GM12892 (cell line): ENCODE data around the gene PLD6. TPM values are rescaled to one million over a fixed set of nuclear protein-coding genes. Genes with fewer than 3 reads are reported as not detected.
"Not testable (repeated sequence)": the region's sequence is repeated elsewhere in the genome, so short reads cannot be mapped to it uniquely, and the experiment has no call there.

Experiments
- DNase-seq: peaks from one replicate; pipeline ENCODE4 v3.0.0; 2011; ENCODE audit not compliant: insufficient read length
- FAIRE-seq: peaks from 2 replicates; lab custom pipeline; 2011; peaks lifted over from hg19 to GRCh38; lab: Jason Lieb, UNC
- POLR2A ChIP-seq: IDR thresholded peaks from 2 replicates; pipeline ENCODE4 v1.6.1; 2011; ENCODE audit warnings: low read depth, low read length, control low read depth
- POLR2AphosphoS5 ChIP-seq: IDR thresholded peaks from 2 replicates; pipeline ENCODE4 v1.6.1; 2011; ENCODE audit warnings: low read depth, low read length, control low read depth
- TAF1 ChIP-seq: IDR thresholded peaks from 2 replicates; pipeline ENCODE4 v1.6.1; 2011; ENCODE audit warnings: low read depth, mild to moderate bottlenecking, control low read depth, low read length, borderline replicate concordance
- polyA plus RNA-seq: library from polyadenylated mRNA; unstranded; fragments of >200 nt; gene quantifications from one replicate; pipeline ENCODE4 v1.2.1, GENCODE V29; 2012; ENCODE audit warnings: missing spikeins, inconsistent platforms; ENCODE audit not compliant: missing spikeins

The PLD6 gene, protein sequence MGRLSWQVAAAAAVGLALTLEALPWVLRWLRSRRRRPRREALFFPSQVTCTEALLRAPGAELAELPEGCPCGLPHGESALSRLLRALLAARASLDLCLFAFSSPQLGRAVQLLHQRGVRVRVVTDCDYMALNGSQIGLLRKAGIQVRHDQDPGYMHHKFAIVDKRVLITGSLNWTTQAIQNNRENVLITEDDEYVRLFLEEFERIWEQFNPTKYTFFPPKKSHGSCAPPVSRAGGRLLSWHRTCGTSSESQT
- polyA plus RNA-seq, result 10.2 TPM

- 0 out of 2 replicates have a peak, but pooled peaks have one; percentile 50 for TF ChIP-seq POLR2AphosphoS5
- TF ChIP-seq TAF1, result peak; percentile 43; the same call in 1 of the 2 replicates
- TF ChIP-seq POLR2A, result peak; percentile 73; the same call in 1 of the 2 replicates
- FAIRE-seq (peak; percentile 100), DNase-seq (peak; percentile 91)
Measured at GRCh38 chr17:17206124-17206912, at the start of gene PLD6. Gene PLD6, minus strand, starts transcription at chr17:17206333. Its CDS starts 47 bp downstream, at chr17:17206286.

DNA sequence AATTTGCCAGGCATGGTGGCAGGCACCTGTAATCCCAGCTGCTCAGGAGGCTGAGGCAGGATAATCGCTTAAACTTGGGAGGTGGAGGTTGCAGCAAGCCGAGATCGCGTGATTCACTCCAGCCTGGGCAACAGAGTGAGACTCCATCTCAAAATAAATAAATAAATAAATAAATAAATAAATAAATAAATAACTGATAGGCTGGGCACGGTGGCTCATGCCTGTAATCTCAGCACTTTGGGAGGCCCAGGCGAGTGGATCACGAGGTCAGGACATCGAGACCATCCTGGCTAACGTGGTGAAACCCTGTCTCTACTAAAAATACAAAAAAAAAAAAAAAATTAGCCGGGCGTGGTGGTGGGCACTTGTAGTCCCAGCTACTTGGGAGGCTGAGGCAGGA lies 49.6 kb upstream of the PLD6 start:
- not testable (repeated sequence) for FAIRE-seq, DNase-seq

DNA sequence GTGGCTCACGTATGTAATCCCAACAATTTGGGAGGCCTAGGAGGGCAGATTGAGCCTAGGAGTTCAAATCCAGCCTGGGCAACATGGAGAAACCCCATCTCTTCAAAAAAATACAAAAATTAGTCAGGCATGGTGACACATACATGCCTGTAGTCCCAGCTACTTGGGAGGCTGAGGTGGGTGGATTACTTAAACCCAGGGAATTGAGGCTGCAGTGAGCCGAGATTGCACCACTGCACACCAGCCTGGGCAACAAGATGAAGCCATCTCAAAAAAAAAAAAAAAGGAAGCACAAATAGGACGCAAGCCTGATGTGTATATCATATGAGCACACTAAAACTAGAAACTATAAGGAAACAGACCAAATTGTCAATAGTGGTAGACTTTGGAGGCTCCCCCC lies 47.9 kb upstream of the PLD6 start:
- no peak for TF ChIP-seq POLR2A
- TF ChIP-seq TAF1, result no peak
- TF ChIP-seq POLR2AphosphoS5, result no peak
- DNase-seq (no peak), FAIRE-seq (no peak)

DNA sequence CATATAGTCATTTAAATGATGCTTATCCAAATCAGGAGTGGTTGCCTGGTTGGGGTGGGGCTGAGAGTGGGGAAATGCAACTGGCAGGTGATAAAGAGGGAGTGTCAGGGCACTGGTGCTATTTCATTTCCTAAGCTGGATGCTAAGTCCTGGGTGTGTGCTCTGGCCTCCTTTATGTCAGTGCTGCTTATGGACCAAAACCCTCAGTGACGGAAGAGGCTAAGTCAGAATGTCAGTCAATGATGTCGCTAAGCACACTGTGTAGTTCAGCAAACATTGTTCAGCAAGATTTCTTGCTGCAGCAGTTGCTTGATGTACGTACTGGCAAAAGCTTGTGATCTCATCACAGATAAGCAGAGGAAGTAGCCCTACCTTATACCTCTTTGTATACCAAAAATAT lies 47.3 kb upstream of the PLD6 start:
- DNase-seq (no peak), FAIRE-seq (no peak)
- TF ChIP-seq POLR2A (no peak), POLR2AphosphoS5 (no peak), TAF1 (no peak)

DNA sequence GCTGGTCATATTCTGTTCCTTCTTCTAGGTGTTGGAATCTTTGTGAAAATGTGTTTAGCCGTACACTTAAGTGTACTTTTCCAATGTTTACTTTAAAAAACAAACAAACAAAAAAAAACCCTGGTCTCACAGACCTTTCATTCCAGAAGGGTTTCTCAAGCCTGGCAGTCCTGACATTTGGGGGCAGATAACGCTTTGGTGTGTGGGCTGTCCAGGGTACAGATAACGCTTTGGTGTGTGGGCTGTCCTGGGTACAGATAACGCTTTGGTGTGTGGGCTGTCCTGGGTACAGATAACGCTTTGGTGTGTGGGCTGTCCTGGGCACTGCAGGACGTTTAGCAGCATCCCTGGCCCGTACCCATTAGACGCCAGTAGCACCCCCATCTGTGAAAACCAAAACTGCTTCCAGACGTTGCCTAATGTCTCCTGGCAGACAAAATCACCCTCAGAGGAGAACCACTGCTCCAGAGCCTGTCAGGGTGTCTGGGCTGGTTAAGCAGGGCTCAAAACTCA lies 46.1 kb upstream of the PLD6 start:
- no peak for TF ChIP-seq POLR2AphosphoS5
- TF ChIP-seq TAF1, result no peak
- no peak for TF ChIP-seq POLR2A
- FAIRE-seq, result no peak
- DNase-seq, result no peak

GRCh38 chr17:17246879-17247278 lies 40.7 kb upstream of the PLD6 start:
- TF ChIP-seq POLR2A (no peak), POLR2AphosphoS5 (no peak), TAF1 (no peak)
- no peak for DNase-seq
- FAIRE-seq, result no peak

DNA sequence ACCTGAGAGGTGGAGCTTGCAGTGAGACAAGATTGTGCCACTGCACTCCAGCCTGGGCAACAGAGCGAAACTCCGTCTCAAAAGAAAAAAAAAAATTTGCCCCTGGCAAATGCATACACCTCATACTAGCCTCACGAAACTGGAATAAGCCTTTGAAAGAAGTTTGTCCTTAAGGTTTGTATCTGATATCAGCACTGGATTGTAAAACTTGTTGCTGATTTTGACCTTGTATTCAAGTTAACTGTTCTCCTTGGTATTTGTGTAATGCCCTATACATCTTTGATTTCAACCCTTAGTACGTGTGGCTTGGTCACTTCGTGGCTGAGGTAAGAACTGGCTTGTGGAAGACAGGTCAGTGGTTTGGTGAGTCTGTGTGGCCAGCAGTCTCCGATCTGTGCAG lies 37.0 kb upstream of the PLD6 start:
- TF ChIP-seq TAF1 (no peak), POLR2AphosphoS5 (no peak), POLR2A (no peak)
- no peak for FAIRE-seq
- DNase-seq, result no peak

DNA sequence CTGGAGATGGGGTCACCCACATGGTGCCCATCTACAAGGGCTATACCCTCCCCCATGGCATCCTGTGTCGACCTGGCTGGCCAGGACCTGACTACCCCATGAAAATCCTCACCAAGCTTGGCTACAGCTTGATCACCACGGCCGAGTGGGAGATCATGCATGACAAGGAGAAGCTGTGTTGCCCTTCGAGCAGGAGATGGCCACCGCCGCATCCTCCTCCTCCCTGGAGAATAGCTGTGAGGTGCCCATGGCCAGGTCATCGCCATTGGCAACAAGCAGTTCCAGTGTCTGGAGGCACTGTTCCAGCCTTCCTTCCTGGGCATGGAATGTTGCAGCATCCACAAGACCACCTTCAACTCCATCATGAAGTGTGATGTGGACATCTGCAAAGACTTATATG lies 36.1 kb upstream of the PLD6 start:
- no peak for TF ChIP-seq POLR2A
- no peak for TF ChIP-seq POLR2AphosphoS5
- no peak for TF ChIP-seq TAF1

GRCh38 chr17:17241656-17242055 lies 35.5 kb upstream of the PLD6 start:
- FAIRE-seq, result no peak
- no peak for DNase-seq
- TF ChIP-seq POLR2A (no peak), POLR2AphosphoS5 (no peak), TAF1 (no peak)

More for the DNA sequence above, 36.1 kb upstream of the PLD6 start:
- DNase-seq, result no peak
- FAIRE-seq, result no peak

DNA sequence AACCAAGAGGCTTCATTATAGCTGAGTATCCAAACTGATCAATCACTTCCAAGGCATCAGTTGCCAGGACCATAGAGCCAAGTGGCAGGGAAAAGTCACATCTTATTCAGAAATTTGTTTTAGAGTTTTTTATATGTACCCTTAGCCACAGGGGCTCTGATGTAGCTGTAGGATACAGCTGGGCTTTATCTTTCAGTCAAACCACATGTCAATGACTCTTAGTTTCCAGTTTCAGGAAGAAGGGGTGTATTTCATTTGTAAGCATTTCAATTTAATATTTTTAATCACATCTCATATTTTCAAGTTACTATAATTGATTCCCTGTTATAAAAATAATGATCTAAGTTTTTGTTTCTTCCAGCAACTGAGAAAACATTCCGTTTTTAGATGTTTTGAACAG lies 33.7 kb upstream of the PLD6 start:
- TF ChIP-seq POLR2AphosphoS5, result no peak
- no peak for TF ChIP-seq POLR2A
- FAIRE-seq, result no peak
- no peak for DNase-seq

DNA sequence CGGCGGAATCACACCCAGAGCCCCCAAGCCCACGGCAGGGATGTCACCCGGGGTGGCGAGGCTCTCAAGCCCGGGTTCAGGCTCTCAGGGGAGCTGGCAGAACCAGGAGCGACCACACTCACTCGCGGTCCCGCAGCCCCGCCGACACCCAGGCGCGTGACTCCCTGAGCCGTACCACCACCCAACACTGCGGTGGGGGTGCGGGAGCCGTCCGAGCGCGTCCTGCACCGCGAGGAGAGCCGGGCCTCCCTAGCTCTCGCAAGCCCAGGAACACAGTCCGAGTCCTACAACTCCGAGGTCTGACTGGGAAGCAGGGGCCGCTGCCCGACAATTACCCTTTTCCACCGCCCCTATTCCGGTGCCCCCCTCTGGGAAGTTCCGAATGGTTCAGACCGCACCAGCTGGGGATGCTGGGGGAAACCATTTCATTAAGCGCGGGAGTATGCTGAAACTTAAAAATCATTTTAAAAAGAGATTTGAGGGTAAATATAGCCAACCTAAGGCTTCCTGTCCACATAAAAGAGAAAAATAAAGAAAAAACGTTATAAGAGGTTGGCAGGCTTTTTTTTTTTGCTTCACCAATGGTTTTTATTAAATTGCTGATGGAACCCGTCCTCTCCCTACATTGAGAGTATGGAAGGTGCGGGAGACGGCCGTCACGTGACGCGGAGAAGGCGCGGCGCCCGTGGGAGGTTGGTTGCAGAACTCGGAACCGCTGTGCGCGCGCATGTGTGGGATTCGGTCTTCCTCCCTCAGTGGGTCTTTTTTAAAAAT lies 31.1 kb upstream of the PLD6 start, which contains the start of gene FLCN:
FLCN (minus strand) TSS at position 143 of the 774 bp plus-strand sequence. CDS start 9,031 bp downstream, outside the sequence.
- DNase-seq (peak; percentile 86), FAIRE-seq (peak; percentile 81)
- TF ChIP-seq TAF1, result peak; percentile 91
- peak; percentile 61 for TF ChIP-seq POLR2AphosphoS5
- TF ChIP-seq POLR2A, result peak; percentile 92

GRCh38 chr17:17236295-17237025 lies 30.3 kb upstream of the PLD6 start:
- DNase-seq (no peak), FAIRE-seq (no peak)
- no peak for TF ChIP-seq POLR2AphosphoS5
- no peak for TF ChIP-seq POLR2A
- no peak for TF ChIP-seq TAF1
